Measurements from ENCODE around the gene SMAD7.
A peak's percentile ranks its signal among the peaks of the same experiment; 100 is the strongest.

SMAD7 gene

GRCh38 chr18:48950536-48951447, at the start of gene SMAD7:
TSS of gene SMAD7 (minus strand) at chr18:48950965. CDS start at chr18:48950424, 541 bp downstream.
- DNase-seq, result no peak

DNA sequence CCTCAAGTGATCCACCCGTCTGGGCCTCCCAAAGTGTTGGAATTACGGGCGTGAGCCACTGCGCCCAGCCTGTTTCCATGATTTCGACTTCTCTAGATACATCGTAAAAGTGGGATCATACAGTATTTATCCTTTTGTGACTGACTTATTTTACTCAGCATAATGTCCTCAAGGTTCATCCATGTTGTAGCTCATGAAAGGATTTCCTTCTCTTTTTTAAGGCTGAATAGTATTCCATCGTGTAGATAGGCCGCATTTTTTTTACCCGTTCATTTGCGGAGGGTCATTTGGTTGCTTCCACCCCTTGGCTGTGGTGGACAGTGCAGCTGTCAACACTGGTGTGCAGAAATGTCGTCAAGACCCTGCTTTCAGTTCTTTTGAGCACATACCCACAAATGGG, 48.8 kb upstream of the SMAD7 start:
- no peak for DNase-seq

GRCh38 chr18:48997985-48998831, 47.4 kb upstream of the SMAD7 start:
- peak in 1 of 2 experiments; percentile 24 for DNase-seq

GRCh38 chr18:48997681-48997984, 46.9 kb upstream of the SMAD7 start:
- DNase-seq, result peak in 1 of 2 experiments; percentile 14

GRCh38 chr18:48996901-48997463, 46.2 kb upstream of the SMAD7 start:
- no peak for DNase-seq

GRCh38 chr18:48996041-48996440, 45.3 kb upstream of the SMAD7 start:
- DNase-seq, result no peak

DNA sequence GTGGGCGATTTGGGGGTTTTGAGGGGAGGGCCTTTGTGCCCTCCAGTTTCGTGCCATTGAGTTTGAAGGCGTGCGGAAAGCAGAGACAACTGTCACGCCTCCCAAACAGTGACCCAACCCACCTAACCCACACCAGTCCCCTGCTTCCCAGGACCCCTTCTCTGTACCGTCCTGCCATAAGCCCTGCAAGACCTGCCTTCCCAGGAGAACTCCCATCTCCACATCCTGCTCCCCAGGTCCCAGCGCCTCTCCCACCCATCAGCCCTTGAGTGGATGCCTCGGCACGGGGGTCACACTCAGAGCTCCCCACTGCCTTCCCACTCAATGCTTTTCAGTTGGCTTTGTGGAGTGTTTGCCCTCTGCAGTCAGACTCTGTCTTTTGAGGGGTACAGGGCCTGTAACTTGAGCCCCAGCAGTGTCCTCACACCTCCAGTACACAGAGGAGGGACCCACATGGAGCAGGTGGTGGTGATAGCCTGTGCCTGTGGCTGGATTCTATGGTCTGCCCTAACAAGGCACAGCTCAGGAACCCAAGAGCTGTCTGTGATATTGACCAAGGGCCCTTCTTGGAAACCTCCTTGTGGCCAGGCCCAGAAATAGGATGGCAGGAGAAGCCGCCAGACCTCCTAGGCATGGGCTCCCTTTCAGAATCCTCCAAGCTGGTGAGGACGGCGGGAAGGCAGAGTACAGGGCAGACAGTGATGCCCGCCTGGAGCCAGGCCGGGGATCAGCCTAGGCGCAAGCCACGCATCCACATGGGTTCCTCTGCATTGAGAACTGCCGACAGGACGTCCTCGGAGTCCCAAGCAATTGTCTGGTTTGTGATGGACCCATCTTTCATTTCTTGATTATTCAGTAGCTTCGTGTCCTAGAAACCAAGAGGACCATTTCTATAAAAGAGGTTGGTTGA, 44.4 kb upstream of the SMAD7 start:
- DNase-seq, result no peak

- peak in 1 of 2 experiments; percentile 13 for DNase-seq
These were observed 43.4 kb upstream of the SMAD7 start for GRCh38 chr18:48994044-48994651.

DNA sequence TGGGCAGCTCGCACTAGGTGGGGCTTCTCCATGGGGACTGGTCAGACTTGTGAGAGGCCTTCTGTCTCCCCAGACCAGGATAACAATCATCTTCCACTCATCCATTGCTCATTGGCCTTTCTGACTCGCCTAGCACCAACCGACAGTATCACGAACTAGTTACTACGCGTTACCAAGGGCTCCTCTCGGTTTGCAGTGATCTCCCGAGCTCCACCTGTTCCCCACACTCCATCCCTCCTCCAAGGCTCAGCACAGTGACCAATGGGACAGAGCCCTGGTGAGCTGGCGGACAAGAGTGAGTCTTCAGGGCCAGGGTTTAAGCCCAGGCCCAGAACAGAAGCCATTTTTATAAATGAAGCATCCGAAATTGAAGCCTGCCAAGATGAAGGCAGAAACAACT, 42.8 kb upstream of the SMAD7 start:
- DNase-seq, result no peak

DNA sequence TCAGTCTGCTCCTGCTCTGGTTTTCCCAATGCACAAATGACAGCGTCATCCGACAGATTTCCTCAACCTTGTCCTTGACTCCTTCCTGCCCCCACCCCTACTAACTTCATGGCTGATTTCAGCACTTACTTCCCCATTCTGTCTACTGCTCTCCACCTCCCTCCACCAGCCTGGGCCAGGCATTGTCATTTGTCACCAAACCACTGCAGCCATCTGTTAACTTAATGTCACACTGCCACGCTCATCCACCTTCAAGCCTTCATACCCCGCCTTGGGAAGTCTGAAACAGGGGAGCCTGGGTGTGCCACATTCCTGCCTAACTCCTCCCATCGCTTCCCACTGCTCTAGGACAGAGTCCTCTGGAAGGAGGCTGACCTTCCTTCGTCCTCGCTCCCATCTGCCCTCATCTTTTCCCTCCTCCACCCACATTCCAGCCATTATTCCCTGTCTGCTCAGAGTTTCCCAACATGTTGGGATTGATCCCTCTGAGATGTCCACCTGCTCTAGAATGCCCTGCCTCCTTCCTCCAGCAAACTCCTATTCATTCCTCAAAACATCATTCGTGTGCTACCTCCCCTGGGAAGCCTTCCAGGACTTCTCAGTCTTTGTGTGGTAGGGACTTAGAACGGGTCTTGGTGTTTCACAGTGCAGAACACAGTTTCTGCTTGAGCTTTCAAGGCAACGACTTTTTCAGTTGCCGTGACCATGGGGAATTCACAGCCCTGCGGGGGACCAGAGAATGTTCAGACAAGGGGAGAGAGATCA, 42.2 kb upstream of the SMAD7 start:
- DNase-seq, result no peak

GRCh38 chr18:48992133-48992532, 41.4 kb upstream of the SMAD7 start:
- no peak for DNase-seq

DNA sequence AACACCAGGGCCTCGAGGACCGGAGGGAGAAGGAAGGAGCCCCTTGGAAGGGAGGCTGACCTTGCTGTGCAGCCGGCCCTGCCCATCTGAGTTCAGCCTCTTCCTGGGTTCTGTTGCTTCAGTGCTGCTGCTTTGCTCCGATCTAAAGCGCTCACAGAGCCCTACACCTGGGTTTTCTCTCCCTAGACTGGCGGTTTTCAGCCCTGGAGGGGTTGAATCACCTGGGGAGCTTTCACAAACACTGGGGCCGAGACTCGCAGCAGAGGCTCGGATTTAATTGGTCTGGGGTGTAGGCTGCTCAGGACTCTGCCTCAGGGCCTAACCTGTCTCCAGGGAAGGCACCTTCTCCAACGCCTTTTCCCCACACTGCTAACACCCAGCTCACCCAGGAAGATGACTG, 40.9 kb upstream of the SMAD7 start:
- DNase-seq, result no peak

DNA sequence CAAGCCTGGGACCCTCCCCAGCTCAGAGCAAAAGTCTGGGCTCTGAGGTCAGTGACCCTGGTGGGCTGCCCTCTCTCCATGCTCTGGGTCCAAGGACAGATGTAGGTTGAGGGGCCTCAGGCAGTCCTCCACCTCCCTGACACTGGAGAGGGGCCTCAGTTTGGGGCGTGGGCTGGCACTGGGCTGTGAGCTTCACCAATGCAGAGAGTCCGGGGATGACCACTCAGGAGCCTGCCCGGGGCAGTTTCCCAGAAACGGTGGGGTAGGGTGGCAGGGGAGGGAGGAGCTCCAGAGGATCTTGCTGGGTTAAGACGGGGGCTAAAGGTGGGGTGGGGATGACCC, 40.5 kb upstream of the SMAD7 start:
- no peak for DNase-seq

DNA sequence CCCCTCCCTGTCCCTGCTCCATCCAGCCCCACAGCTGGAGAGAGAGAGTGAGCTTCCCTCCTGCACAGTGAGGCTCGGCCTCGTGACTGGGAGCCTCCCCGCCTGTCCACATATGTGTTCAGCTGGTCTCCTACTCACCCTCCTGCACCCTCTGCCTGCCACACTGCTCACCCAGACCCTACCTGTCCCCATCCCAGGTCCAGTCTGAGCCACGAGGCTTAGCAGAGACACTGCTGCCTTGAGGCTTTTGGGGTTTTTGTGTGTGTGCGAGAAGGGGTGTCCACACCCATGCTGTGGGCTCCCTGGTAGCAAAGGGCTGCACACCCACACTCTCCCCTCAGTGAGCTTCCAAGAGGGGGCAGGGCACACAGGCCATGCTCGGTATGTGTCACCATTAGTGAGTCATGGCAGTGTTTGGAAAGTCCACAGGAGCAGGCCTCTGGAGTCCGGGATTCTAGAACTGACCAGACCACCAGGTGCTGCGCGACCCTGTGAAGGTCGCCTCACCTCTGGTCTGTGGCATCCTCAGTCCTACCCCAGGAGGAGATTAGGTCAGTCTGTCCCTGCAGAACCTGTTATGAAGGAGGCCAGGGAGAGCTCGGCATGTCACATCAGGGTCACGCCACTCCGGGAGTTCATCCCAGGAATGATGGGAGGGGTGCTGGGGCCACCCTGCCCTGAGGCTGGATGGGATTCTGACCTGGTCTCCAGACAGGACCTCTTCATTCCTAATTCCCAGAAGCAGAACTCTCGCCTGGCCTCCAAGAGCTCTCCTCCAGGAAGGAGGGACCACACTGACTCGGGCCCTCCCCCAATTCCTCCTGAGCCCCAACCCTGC, 39.9 kb upstream of the SMAD7 start:
- DNase-seq, result no peak

DNA sequence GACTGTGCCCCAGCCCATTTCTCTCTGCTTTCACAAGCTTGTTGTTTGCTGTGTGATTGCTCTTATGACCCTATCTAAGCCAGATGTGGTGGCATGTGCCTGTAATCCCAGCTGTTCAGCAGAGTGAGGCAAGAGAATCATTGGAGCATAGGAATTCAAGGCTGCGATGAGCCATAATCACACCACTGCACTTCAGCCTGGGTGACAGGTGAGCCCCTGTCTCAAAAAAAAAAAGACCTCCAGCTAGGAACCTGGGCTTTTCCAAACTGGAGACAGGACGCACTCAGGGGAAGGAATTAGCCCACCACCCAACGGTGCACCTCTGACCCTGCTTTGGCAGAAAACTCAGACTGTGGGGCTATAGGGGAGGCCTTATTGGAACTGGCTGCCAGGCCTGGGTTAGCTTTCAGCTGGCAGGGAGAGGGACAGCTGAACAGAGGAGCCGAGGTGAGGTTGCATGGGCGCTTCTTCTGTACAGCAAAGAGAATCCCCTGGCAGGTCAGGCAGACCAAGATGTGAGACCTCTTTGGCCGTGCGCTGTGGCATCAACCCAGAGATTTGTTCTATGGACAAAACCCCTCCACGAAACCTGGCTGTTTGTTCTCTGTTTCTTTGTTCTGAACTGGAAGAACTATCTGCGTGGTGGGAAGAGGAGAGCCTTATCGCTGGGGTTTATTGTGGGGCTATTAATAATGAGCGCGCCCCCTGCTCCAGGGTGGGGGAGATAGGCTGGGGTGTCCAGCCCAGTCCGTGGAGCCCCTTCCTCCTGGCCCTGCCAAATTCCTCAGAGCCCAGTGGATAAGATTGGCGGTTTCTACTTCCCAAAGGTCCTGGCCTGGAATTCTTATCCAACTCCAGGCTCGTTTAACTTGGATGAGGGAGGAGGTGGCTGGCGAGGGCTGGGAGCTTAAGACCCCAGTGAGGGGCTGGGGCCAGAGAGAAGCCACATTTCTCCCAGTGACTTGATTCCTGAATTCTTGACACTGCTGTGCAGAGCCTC, 38.8 kb upstream of the SMAD7 start:
- no peak for DNase-seq

GRCh38 chr18:48988508-48989303, 37.9 kb upstream of the SMAD7 start:
- no peak for DNase-seq

DNA sequence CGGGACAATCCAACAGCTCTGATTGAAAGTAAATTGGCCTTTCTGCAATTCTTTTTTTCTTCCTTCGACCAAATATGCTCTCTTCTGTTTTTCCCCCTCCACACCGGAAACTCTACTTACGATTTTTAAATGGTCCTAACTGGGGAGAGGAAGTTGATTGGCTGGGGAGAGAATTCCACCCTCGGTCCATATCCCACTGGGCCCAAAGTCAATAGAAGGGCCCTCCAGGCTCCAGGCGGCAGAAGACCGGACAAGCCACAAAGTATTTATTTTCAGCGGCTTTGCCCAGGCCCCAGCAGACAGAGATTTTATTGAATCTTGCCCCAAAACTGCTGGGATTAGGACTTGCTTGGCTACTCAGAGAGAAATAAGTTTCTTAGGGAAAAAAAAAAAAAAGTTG, 37.1 kb upstream of the SMAD7 start:
- DNase-seq, result no peak

Data from SHP77 (cell line).